OCI-LY3 (cell line): ENCODE data around the gene APBB2.

Experiments
- CTCF ChIP-seq: fragments of 200-600, 300-600 bp; sonication (generic); IDR thresholded peaks from 2 replicates; pipeline ENCODE4 v1.5.1; 2014; ENCODE audit warnings: antibody characterized with exemption, low read length, low read depth
- EZH2phosphoT487 ChIP-seq: fragments of 200-600 bp; shearing (Covaris generic); IDR thresholded peaks from 2 replicates; pipeline ENCODE4 v1.6.1; 2018; ENCODE audit warnings: antibody characterized with exemption, mixed run types, low read depth

GRCh38 chr4:41124916-41125548 lies 89.3 kb downstream of the APBB2 start:
- no peak for TF ChIP-seq CTCF
- TF ChIP-seq EZH2phosphoT487 = no peak
